Stimulated activated CD4-positive, alpha-beta T cell treated with anti-CD3 and anti-CD28 coated beads, TNF-alpha, amount 100 ng/mL, for 24 hours (primary cell): Measurements from ENCODE around the gene PFKM.

ENCODE experiments used
- DNase-seq, 3 experiments: peaks; one replicate each; pipeline ENCODE4 v3.0.0-alpha.2; 2020; ENCODE audit warnings: low read depth in 3 of 3

Gene PFKM

DNA sequence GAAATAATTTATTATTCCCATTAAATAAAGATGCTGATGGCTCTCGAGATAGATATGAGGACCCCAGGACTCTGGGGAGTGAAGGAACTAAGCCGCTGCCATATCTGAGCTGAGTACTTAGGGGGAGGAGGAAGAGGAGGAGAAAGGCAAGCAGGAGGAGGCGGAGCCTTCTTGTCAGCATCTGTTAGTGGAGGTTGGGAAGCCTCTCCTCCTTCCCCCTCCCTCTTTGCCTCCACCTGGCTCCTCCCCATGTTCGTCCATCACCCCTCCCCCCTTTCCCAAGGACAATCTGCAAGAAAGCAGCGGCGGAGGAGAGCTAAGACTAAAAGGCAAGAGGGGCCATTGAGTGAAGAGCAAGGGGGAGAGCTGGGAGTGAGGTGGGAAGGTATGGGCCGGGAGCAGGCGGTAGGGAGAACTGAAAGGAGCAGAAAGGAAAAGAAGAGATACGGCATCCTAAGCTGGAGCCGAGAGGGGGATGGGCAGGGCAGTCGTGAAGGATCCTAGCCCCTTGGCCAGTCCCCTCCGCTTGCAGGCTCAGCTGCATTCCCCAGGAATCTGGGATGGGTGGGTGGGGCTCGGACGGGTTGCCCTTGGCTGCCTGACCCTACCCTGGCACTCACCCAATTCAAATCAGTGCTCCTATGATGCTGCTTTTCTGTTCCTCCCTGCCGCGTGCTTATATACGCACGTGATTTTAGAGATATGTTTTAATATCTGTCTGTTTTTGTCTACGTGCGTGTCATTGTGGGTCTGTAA, at the start of gene PFKM:
TSS of gene PFKM (plus strand) at position 287 of the 756 bp plus-strand sequence. CDS start 3,411 bp downstream, outside the sequence.
- DNase-seq: peak; percentile 50 to 76 (median 51)

DNA sequence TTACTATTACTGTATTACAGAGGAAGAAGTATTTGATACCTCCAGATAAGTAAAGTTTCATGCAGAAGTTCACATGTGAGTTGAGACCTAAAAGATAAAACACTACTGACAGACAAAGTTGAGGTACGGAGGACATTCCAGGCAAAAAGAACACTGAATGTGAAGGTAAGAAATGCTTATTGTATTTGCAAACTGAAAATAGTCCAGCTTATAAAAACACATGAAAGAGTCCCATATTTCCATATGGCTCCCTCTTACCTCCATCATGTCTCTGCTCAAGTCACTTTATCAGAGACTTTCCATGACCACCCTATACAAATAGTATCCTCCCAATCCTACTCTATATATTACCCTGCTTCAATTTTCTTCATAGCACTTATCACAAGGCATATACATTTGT, 49.1 kb upstream of the PFKM start:
- no peak for DNase-seq

DNA sequence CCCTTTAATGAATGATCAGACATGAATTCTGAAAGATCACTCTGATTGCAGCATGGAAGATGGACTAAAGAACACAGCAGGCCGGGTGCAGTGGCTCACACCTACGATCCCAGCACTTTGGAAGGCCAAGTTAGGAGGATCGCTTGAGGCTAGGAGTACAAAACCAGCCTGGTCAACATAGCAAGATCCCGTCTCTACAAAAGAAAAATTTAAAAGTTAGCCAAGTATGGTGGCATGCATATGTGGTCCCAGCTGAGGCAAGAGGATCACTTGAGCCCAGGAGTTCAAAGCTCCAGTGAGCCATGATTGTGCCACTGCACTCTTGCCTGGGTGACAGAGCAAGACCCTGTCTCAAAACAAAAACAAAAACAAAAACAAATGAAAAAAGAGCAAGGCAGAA, 48.4 kb upstream of the PFKM start:
- DNase-seq: no peak

DNA sequence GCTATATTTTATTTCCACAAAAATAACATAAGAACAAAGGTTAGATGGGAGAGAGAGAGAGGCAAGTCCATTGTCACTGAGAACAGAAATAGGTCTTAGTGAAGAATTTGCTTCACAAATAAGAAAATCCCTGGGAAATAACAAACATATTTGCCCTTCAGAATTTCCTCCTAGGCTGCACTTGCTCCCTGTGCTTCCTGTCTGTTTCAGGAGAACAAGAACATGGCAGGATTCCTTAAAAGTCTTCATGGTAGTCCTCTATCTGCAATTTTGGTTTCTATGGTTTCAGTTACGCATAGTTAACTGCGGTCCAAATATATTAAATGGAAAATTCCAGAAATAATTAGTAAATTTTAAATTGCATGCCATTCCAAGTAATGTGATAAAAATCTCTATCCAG, 47.4 kb upstream of the PFKM start:
- no peak for DNase-seq

DNA sequence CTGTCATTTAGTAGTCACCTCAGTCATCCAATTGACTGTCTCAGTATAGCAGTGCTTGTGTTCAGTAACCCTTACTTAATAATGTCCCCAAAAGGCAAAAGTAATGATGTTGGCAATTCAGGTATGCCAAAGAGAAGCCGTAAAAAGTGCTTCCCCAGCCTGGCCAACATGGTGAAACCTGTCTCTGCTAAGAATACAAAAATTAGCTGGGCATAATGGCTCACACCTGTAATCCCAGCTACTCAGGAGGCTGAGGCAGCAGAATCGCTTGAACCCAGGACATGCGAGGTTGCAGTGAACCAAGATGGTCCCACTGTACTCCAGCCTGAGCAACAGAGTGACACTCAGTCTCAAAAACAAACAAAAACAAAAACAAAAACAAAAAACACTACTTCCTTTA, 46.9 kb upstream of the PFKM start:
- DNase-seq: no peak

DNA sequence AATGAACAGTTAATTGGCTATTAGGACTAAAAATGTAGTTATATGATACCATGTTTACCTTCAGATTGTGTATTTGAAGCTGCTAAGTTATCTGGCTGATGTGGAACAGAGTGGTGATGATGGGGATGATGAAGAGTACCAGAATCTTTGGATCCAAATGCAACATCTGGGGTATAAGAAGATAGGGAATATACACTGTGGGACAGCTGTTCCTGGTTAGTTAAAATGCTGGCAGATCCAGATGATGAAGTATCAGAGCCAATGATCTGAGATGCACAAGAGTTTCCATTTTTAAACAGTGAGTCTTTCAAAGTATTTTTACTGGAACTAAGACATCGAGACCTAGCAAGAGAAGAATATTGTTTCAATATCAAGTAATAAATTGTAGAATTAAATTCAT, 44.9 kb upstream of the PFKM start:
- no peak for DNase-seq

DNA sequence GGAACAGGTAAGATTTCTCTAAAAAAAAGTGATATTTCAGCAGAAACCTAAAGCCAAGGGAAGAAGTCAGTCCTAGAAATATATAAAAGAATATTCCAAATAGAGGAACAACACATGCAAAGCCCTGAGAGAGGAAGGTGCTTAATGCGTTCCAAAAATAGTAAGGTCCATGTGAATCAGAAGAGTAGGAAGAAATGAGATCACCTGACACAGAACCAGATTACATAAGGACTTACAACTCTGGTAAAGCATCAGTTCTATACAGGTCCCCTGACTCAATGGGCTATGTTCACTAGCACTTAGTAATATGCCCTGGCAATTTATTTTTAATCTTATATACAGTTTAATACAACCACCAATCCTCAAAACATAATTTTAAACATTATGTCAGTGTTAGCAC, 43.3 kb upstream of the PFKM start:
- no peak for DNase-seq

DNA sequence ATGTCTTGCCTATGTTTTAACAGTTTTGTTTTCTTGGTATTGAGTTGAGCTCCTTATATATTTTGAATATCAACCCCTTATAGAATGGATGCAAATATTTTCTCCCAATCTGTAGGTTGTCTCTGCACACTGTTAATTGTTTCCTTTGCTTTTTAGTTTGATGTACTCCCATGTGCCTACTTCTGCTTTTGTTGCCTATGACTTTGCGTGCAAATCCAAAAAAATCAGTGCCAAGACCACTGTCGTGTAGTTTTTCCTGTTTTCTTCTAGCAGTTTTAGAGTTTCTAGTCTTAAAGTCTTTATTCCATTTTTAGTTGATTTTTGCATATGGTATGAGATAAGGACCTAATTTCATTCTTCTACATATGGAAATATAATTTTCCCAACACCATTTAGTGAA, 42.1 kb upstream of the PFKM start:
- DNase-seq: no peak

DNA sequence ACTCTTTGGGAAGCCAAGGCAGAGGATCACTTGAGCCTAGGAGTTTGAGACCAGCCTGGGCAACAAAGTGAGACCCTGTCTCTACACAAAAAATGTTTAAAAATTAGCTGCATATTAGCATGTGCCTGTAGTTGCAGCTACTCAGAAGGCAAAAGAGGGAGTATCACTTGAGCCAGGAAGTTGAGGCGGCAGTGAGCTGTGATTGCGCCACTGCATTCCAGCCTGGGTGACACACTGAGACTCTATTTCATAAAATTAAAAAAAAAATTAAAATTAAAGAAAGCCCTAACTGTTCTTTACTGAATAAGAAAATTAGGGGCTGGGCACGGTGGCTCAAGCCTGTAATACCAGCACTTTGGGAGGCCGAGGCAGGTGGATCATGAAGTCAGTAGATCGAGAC, 40.3 kb upstream of the PFKM start:
- DNase-seq: no peak

DNA sequence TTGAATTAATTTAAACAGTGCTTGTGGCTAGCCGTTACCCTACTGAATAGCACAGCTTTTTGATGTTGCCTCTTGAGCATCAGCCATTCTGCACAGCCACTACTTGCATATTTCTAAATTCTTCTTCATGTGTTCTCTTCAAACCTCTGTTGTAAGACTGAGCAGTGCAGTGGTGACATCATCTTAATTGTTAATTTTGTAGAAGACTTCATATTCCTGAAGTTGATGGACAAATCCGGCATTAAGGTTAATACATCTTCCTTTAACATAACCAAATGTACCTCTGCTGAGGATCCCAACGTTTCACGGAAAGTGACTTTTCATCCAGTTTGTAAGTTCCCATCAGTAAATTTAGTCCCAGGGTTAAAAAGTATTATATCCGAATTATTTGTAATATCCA, 38.9 kb upstream of the PFKM start:
- DNase-seq: no peak

DNA sequence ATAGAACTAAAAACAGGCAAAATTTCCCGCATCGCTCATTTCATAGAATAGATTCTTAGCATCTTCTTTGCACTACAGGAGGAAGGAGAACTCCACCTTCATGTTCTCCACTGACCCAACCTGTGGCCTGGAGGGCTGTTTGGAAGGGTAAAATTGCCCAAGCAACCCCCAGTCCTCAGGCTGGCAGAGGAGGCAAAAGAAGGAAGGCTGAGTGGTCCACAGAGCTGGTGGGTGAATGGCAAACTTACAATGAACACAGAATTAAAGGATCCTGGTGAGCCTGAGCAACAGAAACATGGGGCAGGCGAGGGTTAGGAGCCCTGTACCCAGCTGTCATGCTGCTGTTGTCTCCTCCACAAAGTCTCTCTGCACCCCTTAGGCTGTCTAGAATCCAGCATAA, 38.3 kb upstream of the PFKM start:
- DNase-seq: no peak

DNA sequence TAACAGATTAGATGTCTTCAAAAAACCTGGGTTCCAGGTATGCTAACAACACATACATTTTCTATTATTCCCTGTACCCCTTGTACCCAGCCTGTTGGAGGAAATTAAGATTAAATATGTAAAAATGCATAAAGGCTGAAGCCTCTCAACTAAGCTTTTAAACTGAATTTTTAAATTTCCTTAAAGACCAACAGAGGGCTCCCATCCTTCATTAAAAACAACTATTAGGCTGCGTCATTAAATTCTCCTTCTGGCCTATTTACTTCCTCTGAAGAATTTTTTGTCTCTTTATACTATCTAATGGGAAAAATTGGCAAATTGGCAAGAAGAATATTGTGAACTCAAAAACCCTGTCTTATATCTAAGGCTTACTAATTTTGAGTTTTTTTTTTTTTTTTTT, 35.1 kb upstream of the PFKM start:
- DNase-seq: no peak

DNA sequence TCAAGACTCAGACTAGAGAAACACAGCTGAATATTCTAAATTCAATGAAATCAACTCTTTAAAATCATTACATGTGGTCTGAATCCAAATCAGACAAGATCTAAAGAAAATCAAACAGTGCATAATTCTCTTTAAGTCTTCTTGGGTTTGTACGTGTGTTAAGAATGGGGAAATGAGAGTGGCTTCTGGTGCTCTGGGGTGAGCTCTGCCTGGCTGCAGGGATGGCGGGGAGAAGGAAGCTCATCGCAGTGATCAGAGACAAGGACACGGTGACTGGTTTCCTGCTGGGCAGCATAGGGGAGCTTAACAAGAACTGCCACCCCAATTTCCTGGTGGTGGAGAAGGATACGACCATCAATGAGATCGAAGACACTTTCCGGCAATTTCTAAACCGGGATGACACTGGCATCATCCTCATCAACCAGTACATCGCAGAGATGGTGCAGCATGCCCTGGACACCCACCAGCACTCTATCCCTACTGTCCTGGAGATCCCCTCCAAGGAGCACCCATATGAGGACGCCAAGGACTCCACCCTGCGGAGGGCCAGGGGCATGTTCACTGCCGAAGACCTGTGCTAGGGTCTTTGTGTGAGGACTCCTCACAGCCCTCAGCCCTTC, 34.2 kb upstream of the PFKM start:
- no peak for DNase-seq

DNA sequence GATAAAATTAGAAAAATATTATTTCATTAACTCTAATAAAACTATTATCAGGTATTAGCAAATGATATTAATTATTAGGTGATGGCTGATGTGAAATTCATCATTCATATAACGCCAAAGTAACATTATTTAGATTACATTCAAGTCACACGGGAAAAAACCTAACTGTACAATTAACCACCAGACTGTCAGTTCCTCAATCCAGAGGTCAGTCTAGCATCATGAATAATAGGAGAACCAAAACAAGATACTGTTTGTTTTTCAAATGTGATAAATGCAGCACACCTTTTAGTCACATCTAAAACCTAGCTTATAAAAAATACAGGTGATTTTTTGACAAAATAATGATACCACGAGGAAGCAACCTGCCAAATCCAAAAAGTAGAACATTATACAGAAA, 32.8 kb upstream of the PFKM start:
- no peak for DNase-seq

DNA sequence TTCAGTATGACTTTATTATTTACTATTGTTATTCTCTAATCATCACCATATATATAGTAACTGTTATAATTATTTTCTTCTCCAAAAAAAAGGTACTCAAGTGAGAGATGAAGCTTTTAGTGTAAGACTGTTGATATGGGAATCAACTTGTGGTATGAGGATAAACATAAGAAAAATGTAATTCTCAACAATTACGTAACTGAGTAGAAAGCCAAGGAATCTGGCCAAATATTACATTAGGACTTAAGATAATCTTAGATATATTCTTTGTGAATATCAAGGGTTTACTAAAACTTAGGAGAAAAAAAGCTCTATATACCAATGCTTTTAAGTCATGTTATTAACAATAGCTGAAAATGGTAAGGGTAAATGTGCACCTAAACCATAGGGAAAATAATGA, 26.6 kb upstream of the PFKM start:
- no peak for DNase-seq

DNA sequence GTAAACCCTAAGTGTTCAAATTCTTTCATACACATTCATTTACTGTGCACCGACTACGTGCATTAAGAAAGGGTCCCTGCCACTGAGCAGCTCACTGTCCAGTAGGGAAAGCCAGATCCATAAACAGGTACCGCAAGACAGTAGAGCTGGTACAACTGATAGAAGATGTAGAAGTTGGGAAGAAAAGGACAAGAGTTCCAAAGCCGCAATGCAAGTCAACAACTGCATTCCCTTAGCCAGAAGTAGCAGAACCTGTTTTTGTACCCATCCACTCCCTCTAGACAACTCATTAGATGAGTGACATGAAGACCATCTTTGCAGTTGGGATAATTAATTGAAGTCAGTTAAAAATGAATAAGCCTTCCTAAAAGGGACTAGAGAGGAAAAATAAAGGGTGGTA, 14.6 kb upstream of the PFKM start:
- DNase-seq: no peak

DNA sequence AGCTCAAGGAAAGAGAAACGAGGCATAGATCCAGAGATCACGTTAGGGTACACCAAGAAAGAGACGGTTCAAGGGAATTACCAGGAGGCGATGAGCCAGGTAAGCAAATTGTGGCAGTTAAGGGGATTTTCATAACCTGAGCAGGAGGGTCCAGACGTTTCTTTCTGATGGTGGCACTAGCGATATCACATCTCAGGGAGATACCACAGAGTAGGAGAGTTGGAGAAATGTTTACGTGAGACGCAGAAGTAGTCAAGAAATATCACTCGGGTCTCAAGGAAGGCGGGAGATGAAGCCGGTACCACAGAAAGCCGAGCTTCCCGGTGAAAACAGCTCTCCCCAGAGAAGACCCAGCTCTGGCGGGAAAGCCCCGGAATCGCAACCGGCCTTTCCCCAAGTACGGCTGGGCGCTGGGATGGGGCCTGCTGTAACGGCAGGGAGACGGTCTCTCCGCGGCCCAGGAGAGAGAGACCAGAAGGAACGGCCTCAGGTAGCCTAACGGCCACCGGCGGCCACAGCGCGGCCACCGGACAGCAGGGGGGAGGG, 13.8 kb upstream of the PFKM start:
- peak; percentile 11 to 46 (median 22) for DNase-seq

DNA sequence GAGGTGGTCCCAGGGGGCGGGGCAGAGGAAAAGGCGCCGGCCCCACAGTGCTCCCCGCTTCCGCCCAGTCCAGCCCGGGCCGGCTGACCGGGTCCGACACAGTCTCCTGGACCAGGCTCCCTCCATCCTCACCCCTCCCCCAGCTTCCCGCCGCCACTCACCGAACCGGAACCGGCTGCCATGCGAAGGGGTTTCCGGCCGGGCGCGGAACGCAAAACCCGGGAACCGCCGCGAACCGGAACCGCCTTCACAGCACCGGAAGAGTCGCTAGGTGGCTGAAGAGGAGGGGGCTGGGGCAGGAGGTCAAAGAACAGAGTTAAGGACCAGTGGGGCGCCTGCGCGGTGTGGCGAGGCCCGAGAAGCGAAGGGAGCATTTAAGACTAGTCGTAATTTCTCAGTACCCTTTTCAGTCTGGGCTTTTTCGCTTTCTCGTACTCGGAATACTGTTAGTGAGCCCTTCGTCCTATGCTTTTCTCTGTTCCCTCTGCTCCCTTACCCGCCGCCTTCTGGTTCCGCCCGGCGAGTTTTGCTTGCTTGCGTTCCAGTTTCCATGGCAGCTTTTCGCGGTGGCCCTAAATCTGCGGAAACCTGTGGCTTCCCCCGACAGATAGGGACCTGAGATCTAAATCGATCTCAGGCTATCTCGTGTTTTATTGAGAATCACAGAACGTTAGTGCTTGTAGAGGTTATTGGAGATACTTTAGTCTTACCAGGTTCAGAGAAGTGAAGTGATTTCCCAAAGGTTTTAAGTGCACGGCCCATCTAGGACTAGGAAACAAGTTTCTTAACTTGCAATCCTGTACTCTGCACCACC, 13.1 kb upstream of the PFKM start, which contains the start of gene SENP1:
TSS of gene SENP1 (minus strand) at position 213 of the 814 bp plus-strand sequence. CDS start 4,607 bp downstream, outside the sequence.
- DNase-seq: peak; percentile 84 to 91 (median 87)

DNA sequence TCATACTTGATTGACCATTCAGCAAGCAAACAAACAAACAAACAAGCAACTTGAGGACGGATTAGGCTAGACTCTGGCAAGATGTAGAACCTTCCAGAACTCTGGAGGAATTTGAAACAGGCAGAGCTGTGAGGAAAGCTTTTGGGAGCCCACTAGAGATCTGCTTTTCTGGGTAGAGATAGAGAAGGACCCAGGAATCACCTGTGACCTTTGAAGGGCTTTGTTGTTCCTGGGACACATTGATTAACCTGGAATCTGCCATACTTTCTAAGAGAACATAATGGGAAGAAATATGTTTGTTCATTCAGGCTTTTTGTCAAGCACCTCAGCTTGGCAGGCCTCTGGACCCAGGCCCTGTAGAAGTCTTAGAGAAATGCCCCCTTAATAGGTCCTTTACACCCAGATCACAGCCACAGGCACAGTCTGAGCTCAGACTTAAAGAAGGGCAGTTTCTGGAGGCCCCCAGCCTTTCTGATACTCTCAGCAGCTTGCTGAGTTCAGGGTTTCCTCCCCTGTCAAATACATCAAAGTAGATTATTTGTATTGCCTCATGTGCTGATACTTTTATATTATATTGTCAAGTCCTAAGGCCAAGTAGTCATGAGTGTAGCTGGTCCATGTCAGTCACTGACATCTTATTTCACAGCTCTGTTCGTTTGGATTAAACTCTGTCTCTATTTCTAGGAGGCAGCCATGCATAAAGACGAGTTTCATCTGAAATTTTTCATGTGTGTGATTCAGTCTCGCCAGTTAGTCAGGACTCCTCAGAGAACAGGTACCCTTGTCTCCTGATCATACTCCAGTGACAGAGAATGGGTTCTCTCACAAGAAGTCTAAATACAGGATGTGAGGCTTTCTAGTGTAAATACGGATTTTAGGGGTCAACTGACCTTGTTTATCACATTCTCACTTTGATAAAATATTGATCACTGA, 12.2 kb upstream of the PFKM start:
- DNase-seq: no peak

DNA sequence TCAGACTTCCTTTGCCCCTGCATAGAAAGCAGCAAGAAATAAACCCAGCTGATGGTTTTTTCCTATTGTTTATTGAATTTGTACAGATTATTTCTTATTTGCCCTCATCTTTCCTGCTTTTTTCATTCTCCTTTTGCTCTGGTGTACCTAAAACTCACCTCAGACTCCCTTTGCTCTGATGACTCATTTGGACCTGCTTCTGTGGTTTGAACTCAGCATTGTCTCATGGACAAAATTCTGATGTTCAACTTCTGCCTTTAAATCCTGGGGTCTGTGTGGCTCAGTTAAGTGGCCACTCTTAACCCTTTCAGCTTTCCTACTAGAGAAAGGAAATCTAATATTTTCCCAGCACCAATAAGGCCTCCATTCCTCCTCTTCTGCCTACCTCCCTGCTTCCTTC, 9.7 kb upstream of the PFKM start:
- no peak for DNase-seq

DNA sequence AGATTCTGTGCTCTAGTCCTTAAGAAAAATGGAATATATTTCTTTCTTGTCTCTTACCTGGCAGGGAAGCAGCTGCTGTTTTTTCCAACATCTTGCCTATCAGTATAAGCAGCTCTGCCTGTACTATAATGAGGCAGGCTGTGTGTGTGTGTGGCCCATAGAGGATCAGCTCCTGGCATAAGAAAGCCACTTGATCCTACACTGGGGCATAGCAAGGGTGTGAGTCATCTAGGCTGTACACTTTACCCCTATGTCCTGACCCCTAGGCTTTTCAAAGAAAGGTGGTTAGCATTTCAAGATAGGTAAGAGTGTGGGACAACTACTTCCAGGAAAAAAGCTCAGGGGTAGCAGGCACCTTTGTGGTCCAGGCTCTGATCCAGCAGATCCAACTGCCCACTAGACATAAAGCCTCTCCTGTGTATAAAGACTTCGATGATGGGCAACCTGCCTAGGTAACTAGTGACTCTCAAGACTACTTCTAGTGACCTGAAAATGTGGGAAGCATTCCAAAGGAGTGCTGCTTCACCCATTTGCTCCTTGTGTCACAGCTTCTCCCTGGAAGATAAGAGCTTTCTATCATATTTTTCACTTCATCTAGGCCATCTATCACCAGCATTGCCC, 8.4 kb upstream of the PFKM start:
- DNase-seq: no peak
